GM21423 (cell line): ENCODE data around the gene GYPE.
"Not testable (repeated sequence)": the region's sequence is repeated elsewhere in the genome, so short reads cannot be mapped to it uniquely, and the experiment has no call there.

Experiments used
- ATAC-seq: cut with Tn5 transposase; IDR thresholded peaks from one replicate; pipeline ENCODE4 v1.9.1; 2021; ENCODE audit warnings: mild to moderate bottlenecking, moderate library complexity; ENCODE audit not compliant: unreplicated experiment

The GYPE gene

GRCh38 chr4:143905440-143905839 lies at the start of gene GYPE:
GYPE (minus strand) TSS chr4:143905559; CDS start chr4:143905507, 52 bp downstream.
- not testable (repeated sequence) for ATAC-seq

- ATAC-seq: not testable (repeated sequence)
These were observed 46.2 kb upstream of the GYPE start for GRCh38 chr4:143951458-143951972.

GRCh38 chr4:143950967-143951366 lies 45.6 kb upstream of the GYPE start:
- not testable (repeated sequence) for ATAC-seq

- not testable (repeated sequence) for ATAC-seq
These were observed 44.8 kb upstream of the GYPE start for GRCh38 chr4:143950185-143950584.

- not testable (repeated sequence) for ATAC-seq
These were observed 42.1 kb upstream of the GYPE start for GRCh38 chr4:143947493-143947892.

- ATAC-seq: not testable (repeated sequence)
These were observed 35.3 kb upstream of the GYPE start for GRCh38 chr4:143940708-143941107.

- no peak for ATAC-seq
These were observed 34.2 kb upstream of the GYPE start for GRCh38 chr4:143939528-143939927.

GRCh38 chr4:143938890-143939289 lies 33.5 kb upstream of the GYPE start:
- not testable (repeated sequence) for ATAC-seq

GRCh38 chr4:143921181-143921580 lies 15.8 kb upstream of the GYPE start:
- ATAC-seq: no peak

- ATAC-seq: not testable (repeated sequence)
These were observed 11.1 kb upstream of the GYPE start for GRCh38 chr4:143916485-143916884.

GRCh38 chr4:143912478-143912877 lies 7.1 kb upstream of the GYPE start:
- ATAC-seq: not testable (repeated sequence)

- peak; percentile 66 for ATAC-seq
These were observed 6.4 kb upstream of the GYPE start for GRCh38 chr4:143911528-143912417.

- ATAC-seq: not testable (repeated sequence)
These were observed 5.5 kb upstream of the GYPE start for GRCh38 chr4:143910906-143911305.

- ATAC-seq: peak; percentile 53
These were observed 2.5 kb upstream of the GYPE start for GRCh38 chr4:143907811-143908210.

- not testable (repeated sequence) for ATAC-seq
These were observed 928 bp downstream of the GYPE start for GRCh38 chr4:143904431-143904830.

GRCh38 chr4:143890323-143890722 lies 15.0 kb downstream of the GYPE start:
- ATAC-seq: not testable (repeated sequence)

GRCh38 chr4:143888189-143888588 lies 17.2 kb downstream of the GYPE start:
- not testable (repeated sequence) for ATAC-seq

- ATAC-seq: not testable (repeated sequence)
These were observed 20.4 kb downstream of the GYPE start for GRCh38 chr4:143884965-143885364.

- no peak for ATAC-seq
These were observed 21.8 kb downstream of the GYPE start for GRCh38 chr4:143883529-143883928.

GRCh38 chr4:143882892-143883291 lies 22.5 kb downstream of the GYPE start:
- ATAC-seq: no peak

GRCh38 chr4:143879561-143879960 lies 25.8 kb downstream of the GYPE start:
- not testable (repeated sequence) for ATAC-seq

- peak; percentile 40 for ATAC-seq
These were observed 30.0 kb downstream of the GYPE start for GRCh38 chr4:143875357-143875756.
